SK-N-DZ (cell line): ENCODE data around the gene KIZ.

Source experiments
- small RNA-seq, 2 experiments: library from RNA; depleted of rRNA; stranded (forward); fragments of <200 nt; gene quantifications; one replicate each; pipeline ENCODE3, GENCODE V24; 2014

Gene KIZ

Small RNAs within 50 kb of the gene (small RNA-seq; reads per million reads assigned to genes)
- gene RNA5SP477 = 0 to 0.09 reads per million in 2 experiments
